Right renal pelvis (tissue), 4 donors: ENCODE measurements around the gene GTPBP2. TPM values are rescaled to one million over a fixed set of nuclear protein-coding genes. Genes with fewer than 3 reads are reported as not detected.

Source experiments
- DNase-seq, 4 donors: peaks; one replicate each; pipeline ENCODE4 v3.0.0-alpha.2; 2013; ENCODE audit warnings: low read depth in 4 of 4, low spot score in 3 of 4, missing footprints in 1 of 4
- polyA plus RNA-seq, 4 donors: library from polyadenylated mRNA; unstranded; fragments of 120-200 nt; gene quantifications; one replicate each; pipeline ENCODE4 v1.2.1, GENCODE V29; 2013; ENCODE audit not compliant: insufficient read length in 4 of 4

Gene GTPBP2
- polyA plus RNA-seq, 4 donors = 46.5 to 52.1 (median 49.2) TPM

DNA sequence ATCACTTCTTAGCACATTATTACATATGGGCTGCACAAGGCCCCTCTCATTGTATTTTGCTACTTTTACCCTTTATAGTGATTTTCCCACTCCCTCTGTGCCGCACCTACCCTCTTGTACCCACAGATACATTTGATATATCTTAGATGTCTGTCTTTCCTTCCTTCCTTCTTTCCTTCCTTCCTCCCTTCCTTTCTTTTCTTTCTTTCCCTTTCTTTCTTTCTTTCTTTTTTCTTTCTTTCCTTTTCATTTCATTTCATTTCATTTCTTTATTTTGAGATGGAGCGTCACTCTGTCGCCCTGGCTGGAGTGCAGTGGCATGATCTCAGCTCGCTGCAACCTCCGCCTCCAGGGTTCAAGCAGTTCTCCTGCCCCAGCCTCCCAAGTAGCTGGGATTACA is 40.9 kb downstream of the GTPBP2 start:
- DNase-seq = no peak

DNA sequence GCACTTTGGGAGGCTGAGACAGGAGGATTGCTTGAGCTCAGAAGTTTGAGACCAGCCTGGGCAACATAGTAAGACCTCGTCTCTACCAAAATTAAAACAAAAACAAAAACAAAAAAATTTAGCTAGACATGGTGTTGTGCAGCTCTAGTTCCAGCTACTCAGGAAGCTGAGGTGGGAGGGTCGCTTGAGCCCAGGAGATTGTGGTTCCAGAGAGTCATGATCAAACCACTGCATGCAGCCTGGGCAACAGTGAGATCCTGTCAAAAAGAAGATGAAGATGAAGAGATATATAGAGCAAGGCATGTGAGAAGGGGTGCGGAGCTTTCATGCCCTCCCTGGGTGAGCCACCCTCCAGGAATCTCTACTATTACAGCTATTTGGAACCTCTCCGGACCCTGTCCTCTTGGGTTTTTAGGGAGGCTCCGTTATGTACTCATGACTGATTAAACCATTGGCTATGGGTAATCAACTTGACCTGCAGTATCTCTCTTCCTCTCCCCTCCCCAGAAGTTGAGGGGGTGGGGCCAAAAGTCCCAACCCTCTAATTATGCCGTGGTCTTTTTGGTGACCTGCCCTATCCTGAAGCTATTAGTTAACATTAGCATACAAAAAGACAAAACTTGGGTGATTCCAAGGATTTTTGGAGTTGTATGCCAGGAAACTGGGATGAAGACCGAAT is 44.0 kb downstream of the GTPBP2 start:
- no peak for DNase-seq

DNA sequence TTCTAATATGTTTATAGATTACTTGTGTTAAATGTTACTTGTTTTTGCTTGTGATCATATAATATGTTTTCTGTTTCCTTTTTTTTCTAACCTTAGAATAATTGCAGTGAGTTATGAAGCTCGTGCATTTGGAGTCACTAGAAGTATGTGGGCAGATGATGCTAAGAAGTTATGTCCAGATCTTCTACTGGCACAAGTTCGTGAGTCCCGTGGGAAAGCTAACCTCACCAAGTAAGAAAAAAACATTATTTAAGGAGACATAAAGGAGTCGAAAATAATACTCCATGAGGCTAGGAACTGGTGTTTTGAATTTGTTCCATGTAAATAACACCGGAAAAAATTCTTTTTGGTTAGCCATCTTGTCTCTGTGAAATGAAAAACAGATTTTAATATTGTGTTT is 46.2 kb downstream of the GTPBP2 start:
- DNase-seq = no peak

DNA sequence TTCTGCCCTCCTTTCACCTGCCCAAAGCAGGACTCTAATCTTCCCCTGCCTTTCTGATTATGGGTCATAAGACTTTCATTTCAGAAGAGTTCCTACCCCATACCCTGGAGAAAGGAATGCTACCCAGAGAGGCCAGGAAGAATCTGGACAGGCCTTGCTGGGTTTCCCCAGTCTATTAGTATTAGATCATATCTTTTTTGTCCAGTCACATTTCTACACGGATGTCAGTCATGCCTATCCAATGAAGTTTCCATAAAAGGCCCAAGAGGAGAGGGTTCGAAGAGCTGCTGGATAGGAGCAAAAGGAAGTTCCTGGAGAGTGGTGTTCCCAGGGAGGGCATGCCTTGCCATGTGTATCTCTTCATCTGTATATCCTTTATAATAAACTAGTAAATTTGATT is 49.9 kb downstream of the GTPBP2 start:
- no peak for DNase-seq

DNA sequence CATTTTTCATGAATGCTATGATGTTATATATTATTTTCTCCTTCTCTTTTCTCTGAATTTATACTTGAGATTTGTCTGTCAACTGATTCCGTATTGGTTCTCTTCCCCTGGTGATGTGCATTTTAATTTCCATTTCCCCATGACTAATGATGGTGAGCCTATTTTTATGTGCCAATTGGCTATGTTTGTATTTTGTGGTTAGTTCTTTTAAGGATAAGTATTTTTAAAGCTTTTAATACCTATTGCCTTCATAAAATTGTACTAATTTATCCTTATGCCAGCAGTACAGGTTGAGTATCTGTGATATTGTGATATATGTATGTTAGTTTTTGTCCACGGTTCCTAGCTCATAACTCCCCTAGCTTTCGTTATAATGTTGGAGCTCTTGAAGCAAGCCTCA is 50.3 kb downstream of the GTPBP2 start:
- no peak for DNase-seq

DNA sequence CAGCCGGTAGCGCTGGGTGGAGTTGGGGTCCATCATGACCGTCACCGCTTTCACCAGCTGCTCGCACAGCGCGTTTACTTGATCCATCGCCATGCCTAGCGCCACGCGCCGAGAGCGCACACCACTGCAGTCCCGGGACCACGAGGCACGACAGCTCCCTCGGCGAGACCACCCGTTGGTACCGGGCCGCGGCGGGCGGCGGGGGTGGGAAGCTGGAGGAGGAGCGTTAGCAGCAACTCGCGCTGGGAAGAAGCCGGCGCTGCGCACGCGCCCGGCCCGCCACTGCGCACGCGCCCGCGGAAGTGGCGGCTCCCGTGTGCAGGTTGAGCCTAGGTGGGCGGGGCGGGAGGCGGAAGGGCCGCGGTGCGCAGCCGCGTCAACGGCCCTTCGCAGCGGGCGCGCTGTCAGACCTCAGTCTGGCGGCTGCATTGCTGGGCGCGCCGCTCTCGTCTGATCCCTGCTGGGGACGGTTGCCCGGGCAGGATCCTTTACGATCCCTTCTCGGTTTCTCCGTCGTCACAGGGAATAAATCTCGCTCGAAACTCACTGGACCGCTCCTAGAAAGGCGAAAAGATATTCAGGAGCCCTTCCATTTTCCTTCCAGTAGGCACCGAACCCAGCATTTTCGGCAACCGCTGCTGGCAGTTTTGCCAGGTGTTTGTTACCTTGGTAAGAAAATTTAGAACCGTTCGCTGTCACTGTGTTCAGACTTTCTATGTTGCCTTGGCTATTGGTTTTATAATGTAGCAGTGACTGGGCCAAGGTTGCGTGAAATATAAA is 53.1 kb downstream of the GTPBP2 start, which contains the start of the genes POLH and XPO5:
POLH (plus strand) TSS at position 414 of the 780 bp plus-strand sequence. CDS start 6,135 bp downstream, outside the sequence.
XPO5 (minus strand) TSS at position 267 of the 780 bp plus-strand sequence; CDS start at position 93, 174 bp downstream.
- DNase-seq = peak; percentile 83 to 89 (median 84)

DNA sequence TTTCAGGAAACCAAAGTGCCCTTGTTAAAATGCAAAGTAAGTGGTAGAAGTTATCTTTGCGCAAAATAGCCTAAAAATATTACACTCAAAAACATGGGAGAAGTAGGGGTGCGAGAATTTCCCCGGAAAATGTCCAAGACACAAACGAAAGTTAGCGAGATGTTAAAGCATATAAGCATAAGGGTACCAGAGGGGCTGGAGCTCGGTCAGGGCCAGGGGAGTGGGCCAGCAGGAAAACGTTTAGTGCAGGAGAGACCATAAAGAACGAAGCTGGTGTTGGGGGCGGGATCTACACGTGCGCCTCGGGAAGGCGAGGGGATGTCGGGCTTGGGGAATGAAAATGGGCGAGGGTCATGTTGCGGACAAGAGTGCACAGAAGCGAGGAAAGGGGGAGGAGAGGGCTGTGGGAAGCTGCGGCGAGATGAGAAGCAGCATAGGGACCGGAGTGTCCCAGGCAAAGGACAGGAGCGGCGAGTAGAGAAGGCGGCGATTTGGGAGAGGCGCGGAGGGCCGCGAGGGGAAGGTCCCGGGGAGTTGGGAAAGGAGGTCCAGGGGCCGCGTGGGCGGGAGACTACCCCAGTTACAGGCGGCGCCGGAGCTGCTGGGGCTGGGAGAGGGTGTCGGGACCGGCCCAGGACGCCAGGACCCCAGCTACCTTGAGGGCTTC is 53.8 kb downstream of the GTPBP2 start:
- DNase-seq = peak in 2 of 4 donors; percentile 22 to 28

DNA sequence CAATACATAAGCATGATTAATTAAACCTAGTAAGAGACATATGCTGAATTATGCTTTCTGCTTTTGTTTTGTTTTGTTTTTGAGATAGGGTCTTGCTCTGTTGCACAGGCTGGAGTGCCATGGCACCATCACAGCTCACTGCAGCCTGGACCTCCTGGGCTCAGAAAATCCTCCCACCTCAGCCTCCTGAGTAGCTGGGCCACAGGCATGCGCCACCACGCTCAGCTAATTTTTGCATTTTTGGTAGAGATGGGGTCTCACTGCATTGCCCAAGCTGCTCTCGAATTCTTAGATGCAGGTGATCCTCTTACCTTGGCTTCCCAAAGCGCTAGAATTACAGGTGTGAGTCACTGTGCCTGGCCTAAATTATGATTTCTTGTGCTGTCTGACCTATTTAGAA is 57.0 kb downstream of the GTPBP2 start:
- no peak for DNase-seq

DNA sequence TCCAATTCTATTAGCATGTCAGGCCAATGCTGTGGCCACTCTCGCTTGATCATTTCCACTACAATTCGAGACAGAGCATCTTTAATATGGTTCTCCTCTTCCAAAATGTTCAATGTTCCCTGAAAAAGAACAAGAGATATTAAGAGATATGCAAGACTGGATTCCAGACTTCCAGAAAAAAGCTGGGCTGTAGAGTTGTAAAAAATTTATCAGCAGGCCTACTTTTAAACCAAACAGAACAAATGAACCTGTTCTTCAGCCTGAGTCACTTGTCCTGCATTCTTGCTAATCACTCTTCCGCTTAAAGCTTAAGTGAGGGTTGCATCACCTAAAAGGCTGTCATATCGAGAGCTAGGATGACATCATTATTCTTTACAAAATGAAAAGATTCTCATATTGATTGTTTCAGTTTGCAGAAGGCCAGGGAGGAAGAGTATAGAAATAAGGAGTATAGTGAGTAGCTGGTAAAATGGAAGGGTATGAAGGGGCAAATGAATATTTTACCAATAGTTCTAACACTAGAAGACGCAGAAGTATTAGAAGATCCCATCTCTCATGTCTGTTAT is 58.1 kb downstream of the GTPBP2 start:
- no peak for DNase-seq

Other genes starting within 250 kb of the GTPBP2 start
- gene ABCC10, start 201.7 kb downstream of the GTPBP2 start, polyA plus RNA-seq = 10 to 100 TPM; 20.1 to 21.3 (median 20.9) TPM
- 1 to 10 TPM in 2 of 4 donors, under 1 TPM in 2; 0.87 to 1.4 (median 1.1) TPM for gene DLK2, start 173.7 kb downstream of the GTPBP2 start, polyA plus RNA-seq
- gene TJAP1, start 151.7 kb downstream of the GTPBP2 start, polyA plus RNA-seq = 10 to 100 TPM; 27.4 to 35.7 (median 32.0) TPM
- 1 to 10 TPM in 3 of 4 donors, under 1 TPM in 1; 0.98 to 1.9 (median 1.0) TPM for gene LRRC73, start 118.9 kb downstream of the GTPBP2 start, polyA plus RNA-seq
- gene YIPF3, start 112.3 kb downstream of the GTPBP2 start, polyA plus RNA-seq = 100 to 1,000 TPM; 146 to 162 (median 153) TPM
- 10 to 100 TPM; 37.3 to 45.1 (median 39.0) TPM for gene POLR1C, start 112.2 kb downstream of the GTPBP2 start, polyA plus RNA-seq
- gene XPO5, start 53.2 kb downstream of the GTPBP2 start, polyA plus RNA-seq = 10 to 100 TPM; 46.3 to 50.4 (median 47.8) TPM
- gene POLH, start 53.1 kb downstream of the GTPBP2 start, polyA plus RNA-seq = 10 to 100 TPM; 18.8 to 22.0 (median 19.6) TPM
- gene MAD2L1BP, start 6.6 kb upstream of the GTPBP2 start, polyA plus RNA-seq = 10 to 100 TPM; 24.6 to 28.8 (median 26.3) TPM
- 1 to 10 TPM; 1.4 to 1.7 (median 1.5) TPM for gene RSPH9, start 15.8 kb upstream of the GTPBP2 start, polyA plus RNA-seq
- 10 to 100 TPM; 45.0 to 54.1 (median 48.1) TPM for gene MRPS18A, start 58.5 kb upstream of the GTPBP2 start, polyA plus RNA-seq
- gene VEGFA, start 140.9 kb upstream of the GTPBP2 start, polyA plus RNA-seq = 100 to 1,000 TPM; 279 to 352 (median 292) TPM